ENCODE results near the gene ARTN.

Gene ARTN

GRCh38 chr1:43900386-43900785, 33.2 kb upstream of the ARTN start:
- H3K4me3 ChIP-seq (ENCODE audit: low read depth, low read length): no peak overlapping the region
- no peak for TF ChIP-seq CTCF (IDR thresholded peaks at IDR 0.05; ENCODE audit: borderline replicate concordance, insufficient read depth, low read depth, low read length)

GRCh38 chr1:43901196-43901961, 32.2 kb upstream of the ARTN start:
- TF ChIP-seq CTCF (IDR thresholded peaks at IDR 0.05; ENCODE audit: borderline replicate concordance, insufficient read depth, low read depth, low read length): no peak
- H3K4me3 ChIP-seq (ENCODE audit: low read depth, low read length): no peak overlapping the region

- no peak overlapping the region for H3K4me3 ChIP-seq (ENCODE audit: low read depth, low read length)
- no peak for TF ChIP-seq CTCF (IDR thresholded peaks at IDR 0.05; ENCODE audit: borderline replicate concordance, insufficient read depth, low read depth, low read length)
These were observed 31.4 kb upstream of the ARTN start for GRCh38 chr1:43902058-43902831.

- no peak overlapping the region for H3K4me3 ChIP-seq (ENCODE audit: low read depth, low read length)
- TF ChIP-seq CTCF (IDR thresholded peaks at IDR 0.05; ENCODE audit: borderline replicate concordance, insufficient read depth, low read depth, low read length): no peak
These were observed 28.7 kb upstream of the ARTN start for GRCh38 chr1:43904660-43905551.

GRCh38 chr1:43908226-43908625, 25.4 kb upstream of the ARTN start:
- no peak overlapping the region for H3K4me3 ChIP-seq (ENCODE audit: low read depth, low read length)
- TF ChIP-seq CTCF (IDR thresholded peaks at IDR 0.05; ENCODE audit: borderline replicate concordance, insufficient read depth, low read depth, low read length): no peak

GRCh38 chr1:43908858-43909257, 24.7 kb upstream of the ARTN start:
- no peak for TF ChIP-seq CTCF (IDR thresholded peaks at IDR 0.05; ENCODE audit: borderline replicate concordance, insufficient read depth, low read depth, low read length)
- no peak overlapping the region for H3K4me3 ChIP-seq (ENCODE audit: low read depth, low read length)

Data from GM12875 (cell line).